ENCODE measurements around the gene NUMA1. TPM values are rescaled to one million over a fixed set of nuclear protein-coding genes. Genes with fewer than 3 reads are reported as not detected.

NUMA1 gene, protein sequence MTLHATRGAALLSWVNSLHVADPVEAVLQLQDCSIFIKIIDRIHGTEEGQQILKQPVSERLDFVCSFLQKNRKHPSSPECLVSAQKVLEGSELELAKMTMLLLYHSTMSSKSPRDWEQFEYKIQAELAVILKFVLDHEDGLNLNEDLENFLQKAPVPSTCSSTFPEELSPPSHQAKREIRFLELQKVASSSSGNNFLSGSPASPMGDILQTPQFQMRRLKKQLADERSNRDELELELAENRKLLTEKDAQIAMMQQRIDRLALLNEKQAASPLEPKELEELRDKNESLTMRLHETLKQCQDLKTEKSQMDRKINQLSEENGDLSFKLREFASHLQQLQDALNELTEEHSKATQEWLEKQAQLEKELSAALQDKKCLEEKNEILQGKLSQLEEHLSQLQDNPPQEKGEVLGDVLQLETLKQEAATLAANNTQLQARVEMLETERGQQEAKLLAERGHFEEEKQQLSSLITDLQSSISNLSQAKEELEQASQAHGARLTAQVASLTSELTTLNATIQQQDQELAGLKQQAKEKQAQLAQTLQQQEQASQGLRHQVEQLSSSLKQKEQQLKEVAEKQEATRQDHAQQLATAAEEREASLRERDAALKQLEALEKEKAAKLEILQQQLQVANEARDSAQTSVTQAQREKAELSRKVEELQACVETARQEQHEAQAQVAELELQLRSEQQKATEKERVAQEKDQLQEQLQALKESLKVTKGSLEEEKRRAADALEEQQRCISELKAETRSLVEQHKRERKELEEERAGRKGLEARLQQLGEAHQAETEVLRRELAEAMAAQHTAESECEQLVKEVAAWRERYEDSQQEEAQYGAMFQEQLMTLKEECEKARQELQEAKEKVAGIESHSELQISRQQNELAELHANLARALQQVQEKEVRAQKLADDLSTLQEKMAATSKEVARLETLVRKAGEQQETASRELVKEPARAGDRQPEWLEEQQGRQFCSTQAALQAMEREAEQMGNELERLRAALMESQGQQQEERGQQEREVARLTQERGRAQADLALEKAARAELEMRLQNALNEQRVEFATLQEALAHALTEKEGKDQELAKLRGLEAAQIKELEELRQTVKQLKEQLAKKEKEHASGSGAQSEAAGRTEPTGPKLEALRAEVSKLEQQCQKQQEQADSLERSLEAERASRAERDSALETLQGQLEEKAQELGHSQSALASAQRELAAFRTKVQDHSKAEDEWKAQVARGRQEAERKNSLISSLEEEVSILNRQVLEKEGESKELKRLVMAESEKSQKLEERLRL (N-terminal part only)
- total RNA-seq, result 129 TPM

DNA sequence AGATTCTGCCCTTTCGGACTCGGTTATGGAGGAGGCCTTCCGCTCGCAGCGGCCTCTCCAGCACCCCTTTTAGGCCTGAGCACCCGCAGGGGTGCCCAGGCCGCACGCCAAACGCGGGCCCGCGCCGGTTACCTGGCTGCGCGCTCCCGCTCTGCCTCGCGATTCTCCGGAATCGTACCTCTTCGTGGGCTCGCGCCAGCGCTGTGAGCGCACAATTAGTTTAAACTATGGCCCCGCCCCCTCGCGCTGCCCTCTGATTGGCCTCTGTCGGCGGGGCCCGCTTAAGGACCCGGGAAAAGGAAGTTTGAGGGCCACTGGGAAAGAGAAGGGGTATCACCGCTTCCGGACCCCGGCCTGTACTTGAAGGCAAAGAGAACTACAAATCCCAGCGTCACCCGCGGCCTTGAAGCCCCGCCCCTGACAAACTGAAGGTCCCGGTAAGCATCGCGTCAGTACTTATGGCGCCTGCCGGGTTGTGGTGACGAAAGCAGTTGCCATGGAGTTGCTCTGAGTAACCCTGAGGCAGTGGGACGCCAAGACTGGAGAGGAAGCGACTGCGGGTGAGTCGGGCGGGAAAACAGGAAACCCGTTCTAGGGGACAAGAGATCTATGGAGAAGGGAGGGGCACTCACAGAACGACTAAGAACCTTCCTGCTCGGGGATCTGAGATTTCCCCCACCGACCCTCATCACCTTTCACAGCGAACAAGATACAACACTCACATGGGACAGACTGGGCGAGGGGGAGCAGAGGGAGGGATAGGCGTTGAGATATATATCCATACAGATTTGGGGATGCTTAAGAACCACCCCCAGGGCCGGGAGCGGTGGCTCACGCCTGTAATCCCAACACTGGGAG, at the start of gene NUMA1, which contains the start of gene LRRC51:
Gene NUMA1 (minus strand): TSS at position 217 of the 858 bp plus-strand sequence. CDS start 44,599 bp downstream, outside the sequence.
Gene LRRC51 (plus strand): TSS at position 525 of the 858 bp plus-strand sequence. CDS start 8,234 bp downstream, outside the sequence.
- DNase-seq, result peak; percentile 99

DNA sequence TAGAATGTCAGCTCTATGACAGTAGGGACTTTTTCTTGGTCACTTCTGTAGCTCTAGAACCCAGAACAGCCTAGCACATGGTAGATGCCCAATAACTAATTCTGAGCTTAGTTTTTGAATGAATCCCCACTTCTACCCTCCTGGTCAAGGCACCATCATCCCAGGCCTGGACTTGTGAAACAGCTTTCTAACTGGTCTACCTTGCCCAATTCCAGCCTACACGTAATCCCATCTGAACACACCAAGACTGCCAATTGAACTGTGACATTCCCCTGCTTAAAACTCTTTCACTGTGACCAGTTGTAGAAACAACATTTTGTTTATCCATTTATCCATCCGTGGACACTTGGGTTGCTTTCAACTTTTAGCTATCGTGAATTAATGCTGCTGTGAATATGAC, 49.0 kb upstream of the NUMA1 start:
- no peak for DNase-seq

DNA sequence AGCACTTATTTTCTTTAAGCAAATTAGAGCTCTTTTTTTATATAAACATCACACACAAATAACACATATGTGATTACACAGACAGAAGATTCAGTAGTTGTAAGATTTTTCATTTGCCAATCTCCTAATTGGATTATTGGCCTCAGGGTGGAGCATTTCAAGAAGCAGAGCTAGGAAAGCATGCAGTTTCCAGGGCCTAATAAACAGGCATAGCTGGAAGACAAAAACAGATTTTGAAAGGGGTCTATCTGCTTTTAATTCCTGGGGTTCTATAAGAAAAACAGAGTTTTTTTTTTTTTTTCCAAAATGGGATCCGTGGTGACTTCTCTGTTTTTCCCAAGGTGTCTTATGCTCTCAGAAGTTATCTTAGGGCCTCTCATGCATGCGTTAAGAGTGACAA, 47.6 kb upstream of the NUMA1 start:
- DNase-seq, result no peak

DNA sequence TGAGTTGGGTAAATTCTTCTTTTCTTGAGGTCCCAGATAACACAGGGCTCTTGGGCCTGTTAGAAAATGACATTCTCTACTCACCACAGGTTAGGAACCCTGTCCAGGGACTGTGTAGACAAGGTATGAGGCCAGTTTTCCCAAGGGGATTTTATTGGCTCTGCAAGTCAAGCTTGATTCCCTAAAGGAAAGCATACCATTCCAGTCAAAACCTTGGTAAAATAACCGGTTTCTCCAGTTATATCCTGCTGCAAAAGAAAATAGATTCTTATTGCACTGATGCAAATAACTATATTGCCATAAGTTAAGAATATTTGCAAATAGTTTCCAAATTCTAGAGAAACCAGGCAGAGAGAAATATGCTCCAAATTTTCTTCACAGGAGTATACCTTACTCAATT, 45.6 kb upstream of the NUMA1 start:
- DNase-seq, result no peak

DNA sequence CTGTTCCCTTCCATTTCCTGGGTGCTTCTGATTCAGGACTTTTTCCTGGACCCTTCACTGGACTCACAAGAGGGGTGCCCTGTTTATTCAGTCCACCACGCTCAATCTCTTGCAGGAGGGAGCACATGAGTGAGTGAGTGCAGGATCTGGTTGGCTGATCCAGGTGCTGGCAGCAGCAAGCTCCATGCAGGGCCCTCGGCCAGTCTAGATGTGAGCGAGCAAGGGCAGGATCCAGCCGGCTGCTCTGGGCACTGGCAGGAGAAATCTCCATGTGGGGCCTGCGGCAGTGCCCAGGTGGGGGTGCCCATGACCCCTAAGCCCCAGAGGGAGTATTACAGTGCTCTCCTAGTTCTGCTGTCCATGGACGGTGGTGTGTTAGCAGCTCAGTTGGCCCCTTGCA, 43.7 kb upstream of the NUMA1 start:
- DNase-seq, result no peak

DNA sequence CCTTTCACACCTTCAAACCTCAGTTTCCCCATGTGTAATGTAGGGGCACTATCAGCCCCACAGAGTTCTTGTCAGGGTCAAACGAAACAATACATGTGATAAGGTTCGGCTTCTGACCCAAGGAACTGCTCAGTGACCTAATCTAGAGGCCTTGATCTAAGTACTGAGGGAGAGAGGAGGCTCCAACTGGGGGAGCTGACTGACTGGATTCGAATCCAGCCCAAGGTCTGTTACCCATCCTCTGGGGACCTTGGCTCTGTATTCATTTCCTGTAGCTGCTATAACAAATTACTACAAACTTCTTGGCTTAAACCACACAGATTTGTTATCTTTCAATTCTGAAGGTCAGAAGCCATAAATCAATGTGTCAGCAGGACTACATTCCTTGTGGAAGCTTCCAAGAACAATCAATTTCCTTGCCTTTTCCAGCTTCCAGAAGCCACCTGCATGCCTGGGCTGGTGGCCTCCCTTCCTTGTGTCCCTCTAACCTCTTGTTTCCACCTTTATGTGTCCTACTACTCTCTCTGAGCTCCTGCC, 42.8 kb upstream of the NUMA1 start:
- DNase-seq, result no peak

DNA sequence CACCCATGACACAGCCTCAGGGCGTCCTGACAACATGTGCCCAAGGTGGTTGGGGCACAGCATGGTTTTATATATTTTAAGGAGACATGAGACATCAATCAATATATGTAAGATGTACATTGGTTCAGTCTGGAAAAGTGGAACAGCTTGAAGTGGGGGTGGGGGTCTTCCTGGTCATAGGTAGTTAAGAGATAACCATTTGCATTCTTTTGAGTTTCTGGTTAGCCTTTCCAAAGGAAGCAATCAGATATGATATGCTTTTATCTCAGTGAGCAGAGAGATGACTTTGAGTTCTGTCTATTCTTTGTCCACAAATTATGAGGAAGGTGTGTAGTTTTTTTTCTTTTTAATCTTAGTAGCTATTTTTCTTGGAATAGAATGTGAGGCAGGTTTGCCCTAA, 42.3 kb upstream of the NUMA1 start:
- no peak for DNase-seq

DNA sequence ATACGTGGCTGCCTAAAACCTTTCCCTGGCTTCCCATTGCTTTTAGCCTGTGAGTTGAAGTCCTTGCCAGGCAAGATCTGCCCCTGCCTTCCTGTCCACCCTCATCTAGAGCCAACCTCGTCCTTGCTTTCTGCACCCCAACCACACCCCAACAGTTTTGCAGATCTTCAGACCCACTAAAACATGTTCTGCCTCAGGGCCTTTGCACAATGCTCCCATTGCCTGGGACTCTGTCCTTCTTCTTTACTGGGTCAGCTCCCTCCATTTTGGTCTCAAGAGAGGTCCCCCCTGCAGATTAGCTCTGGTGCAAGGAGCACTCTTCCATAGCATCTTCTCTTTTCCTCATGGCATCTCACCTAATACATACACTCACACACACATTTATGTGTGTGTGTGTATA, 40.6 kb upstream of the NUMA1 start:
- DNase-seq, result no peak

DNA sequence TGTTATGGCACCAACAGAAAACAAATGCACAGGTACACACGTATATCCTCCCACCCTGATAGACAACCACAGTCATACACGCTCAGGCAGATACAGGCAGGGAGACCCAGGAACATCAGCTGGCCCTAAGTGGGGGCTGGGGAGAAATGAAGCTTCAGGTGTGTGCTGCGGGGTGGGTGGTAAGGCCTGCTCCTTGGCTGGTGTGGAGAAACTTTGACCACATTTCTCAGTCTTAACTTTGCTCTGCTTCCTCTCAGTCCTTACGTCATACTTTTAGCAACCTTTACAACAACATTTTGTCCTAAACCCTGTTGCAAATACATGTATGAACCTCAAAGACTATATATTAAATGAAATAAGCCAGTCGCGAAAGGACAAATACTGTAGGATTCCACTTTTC, 38.9 kb upstream of the NUMA1 start:
- DNase-seq, result no peak

DNA sequence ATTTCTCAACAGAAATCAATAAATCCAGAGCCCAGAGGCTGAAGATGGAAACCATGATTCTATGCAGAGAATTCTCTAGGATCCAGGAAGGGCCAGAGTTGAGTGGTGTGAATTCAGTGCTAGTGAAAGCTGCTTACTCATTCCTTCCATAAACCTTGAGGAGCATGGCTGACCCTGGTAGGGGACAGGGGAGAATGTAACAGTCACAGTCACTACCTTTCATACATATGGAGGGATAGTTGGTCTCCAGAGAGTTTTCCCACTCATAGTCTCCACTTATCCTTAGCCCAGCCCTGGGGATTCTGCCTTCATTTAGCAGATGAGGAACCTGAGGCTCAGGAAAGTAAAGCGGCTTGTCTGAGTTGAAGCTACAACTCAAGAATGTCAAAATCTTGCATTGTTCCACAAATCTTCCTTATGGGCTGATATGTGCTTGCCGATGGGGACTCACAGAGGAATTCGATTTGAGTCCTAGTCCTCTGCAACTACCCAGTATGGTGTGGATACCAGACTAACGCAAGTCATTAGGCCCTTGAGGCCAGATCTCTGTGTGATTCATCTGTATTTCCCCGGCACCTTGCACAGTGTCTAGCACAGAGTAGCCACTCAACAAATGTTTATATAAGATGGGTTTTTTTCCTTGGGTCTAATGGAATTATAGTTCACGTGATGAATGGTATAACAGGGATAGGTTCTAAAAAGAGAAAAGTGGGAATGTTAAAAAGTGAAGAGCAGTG, 35.8 kb upstream of the NUMA1 start:
- DNase-seq, result no peak

DNA sequence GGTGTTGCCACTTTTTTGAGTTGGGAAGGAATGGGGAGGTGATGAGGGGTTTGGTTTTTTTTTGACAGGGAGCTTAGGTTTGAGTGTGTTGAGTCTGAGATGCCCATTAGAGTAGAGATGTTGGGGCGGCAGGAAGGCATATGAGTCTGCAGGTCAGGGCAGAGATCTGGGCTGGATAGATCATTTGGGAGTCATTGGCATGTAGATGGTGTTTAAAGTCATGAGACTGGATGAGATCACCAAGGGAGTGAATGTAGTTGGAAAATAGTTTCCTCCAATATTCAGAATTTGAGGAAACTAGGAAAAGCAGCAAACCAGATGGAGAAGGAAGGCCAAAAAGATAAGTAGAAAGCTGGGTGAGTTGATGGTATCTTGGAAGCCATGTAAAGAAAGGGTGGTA, 34.2 kb upstream of the NUMA1 start:
- no peak for DNase-seq

DNA sequence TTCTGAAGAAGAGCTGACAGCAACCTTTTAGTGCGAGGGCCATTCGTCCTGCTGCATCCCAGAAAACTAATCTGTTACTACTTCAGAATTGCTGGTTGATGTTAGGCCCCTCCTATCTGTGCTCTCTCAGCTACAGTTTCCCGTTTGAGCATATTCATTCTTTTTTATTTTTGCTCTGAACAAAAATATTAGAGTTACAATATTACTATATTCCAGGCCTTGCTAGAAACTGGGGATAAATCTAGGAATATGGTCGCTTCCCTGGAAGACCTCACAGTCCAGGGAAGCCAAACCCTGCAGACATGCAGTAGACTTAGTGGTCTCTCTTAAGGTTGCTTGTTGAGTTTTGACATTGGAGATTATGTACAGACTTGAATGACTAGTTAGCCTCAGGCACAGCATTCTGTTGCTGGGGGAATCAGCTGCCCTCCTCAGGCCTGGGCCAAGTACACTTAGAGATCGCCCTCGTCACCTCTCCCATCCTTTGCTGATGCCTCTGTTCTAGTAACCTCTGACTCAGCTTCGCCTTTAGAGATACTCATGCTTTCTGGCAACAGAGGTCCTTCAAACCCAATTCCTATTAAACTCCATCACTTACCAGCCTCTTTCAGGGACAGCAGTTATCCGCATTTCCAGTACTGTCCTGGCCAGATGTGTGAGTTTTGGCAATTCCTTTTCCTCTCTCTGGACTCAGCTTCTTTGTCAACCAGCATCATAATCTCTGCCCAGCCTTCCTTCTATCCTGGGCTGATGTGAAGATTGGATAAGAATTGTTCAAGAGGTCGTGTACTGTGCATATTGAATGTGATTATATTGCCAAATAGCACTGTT, 32.9 kb upstream of the NUMA1 start:
- no peak for DNase-seq

DNA sequence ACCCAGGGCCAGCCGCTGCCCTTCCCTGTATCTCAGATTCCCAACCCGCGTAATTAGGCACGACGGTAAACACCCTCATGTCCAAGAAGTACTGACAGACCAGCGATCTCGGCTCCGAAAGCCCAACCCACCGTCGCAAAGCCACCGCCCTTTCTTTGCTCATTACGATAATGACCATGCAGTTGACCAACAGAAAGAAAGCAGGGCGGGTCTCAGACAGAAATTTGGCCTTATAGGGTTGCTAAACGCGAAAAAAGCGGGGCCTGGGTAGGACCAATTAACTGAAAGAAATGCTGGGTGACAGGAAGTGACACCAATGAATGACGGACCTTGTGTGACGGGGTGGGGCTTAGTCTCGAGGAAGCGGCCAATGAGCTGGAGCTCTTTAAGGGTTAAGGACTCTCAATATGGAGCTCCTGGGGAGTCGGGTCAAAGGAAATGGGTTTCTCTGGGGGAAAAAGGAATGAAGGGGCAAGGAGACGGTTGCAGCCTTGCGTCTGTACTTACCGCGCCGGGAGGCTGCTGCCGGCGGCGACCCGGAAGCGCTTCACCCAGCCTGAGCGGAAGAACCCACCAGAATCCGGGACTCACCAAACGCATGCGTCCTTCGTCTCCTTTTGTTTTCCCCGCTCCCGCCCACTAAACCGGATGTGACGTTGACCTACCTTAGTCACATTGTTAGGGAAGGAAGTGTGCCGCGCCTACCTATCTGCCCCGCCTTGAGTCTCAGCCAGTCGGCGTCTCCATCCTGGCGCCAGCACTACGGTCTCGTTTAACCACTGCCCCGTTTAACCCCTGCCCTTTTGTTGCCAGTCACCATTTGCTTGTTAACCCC, 32.0 kb upstream of the NUMA1 start, which contains the start of gene ANAPC15:
Gene ANAPC15 (minus strand): TSS at position 553 of the 835 bp plus-strand sequence. CDS start 1,419 bp downstream, outside the sequence.
- peak; percentile 95 for DNase-seq

DNA sequence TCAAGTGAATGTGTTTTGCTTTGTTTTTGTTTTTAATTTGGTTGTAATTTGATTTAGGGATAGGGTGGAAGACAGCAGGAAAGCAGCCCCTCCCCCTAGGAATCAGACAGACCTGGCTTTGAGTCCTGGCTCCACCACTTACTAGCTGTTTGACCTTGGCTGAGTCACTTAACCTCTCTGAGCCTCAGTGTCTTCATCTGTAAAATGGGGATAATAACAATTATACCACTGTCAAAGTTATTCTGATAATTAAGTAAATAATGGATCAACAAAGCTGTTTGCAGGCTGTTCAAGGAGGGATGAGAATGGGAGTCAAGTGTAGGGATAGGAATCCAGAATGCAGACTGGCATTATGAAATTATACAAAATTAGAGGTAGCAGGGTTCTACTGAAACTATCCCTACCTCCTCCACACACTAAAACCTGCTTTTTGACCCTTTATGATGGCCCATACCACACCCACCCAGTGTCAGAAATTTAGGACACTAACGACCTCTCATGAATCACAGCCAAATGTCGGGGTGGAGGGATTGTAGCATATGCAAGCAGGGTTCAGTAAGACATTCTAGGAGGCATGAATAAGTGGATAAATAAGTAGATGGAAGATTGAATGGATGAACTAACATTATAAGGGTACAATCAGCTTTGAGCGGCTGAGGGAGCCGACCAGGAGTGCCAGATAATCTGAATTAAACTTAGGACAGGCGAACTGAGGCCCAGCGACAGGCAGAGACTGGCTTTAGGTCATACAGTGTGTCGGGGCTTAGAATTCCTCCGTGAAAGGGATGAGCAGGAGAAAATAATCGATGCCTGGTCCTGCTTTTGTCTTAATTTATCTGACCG, 31.2 kb upstream of the NUMA1 start:
- DNase-seq, result no peak

DNA sequence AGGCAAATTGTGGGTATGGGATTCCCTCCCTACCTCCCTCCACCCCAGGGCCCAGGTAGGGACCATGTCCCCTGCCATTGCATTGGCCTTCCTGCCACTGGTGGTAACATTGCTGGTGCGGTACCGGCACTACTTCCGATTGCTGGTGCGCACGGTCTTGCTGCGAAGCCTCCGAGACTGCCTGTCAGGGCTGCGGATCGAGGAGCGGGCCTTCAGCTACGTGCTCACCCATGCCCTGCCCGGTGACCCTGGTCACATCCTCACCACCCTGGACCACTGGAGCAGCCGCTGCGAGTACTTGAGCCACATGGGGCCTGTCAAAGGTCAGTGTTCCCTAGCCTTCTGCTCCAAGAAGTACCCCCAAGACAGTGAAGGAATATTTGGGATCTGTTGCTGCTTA, 25.5 kb upstream of the NUMA1 start, which contains the start of gene TOMT:
Gene TOMT (plus strand): TSS at position 37 of the 400 bp plus-strand sequence. CDS start 28 bp downstream, at position 65.
- DNase-seq, result no peak

DNA sequence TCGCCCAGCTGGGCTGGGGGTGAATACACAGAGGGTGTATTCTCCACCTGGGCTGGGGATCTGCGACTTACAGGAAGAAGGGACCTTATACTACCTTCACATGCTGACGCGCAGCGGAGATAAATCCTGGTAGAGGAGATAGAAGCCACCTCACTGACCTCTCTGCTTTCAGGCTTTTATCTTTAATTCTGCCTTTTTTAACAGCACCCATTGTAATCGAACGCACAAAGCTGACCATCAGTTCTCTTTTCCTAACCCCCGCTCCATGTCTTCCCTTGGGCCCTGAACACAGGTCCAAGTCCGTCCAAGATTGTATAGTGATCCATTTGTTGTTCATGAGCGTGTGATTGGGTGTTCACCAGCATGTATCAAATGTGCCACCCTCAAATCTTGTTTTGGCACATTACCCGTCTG, 23.4 kb upstream of the NUMA1 start:
- no peak for DNase-seq

All from occipital lobe (tissue), 2 donors.